ENCODE measurements around the gene PI4KB. TPM values are rescaled to one million over a fixed set of nuclear protein-coding genes. Genes with fewer than 3 reads are reported as not detected.

PI4KB gene
- total RNA-seq, 2 donors from 2014 or later, result 47.2 to 53.5 TPM

DNA sequence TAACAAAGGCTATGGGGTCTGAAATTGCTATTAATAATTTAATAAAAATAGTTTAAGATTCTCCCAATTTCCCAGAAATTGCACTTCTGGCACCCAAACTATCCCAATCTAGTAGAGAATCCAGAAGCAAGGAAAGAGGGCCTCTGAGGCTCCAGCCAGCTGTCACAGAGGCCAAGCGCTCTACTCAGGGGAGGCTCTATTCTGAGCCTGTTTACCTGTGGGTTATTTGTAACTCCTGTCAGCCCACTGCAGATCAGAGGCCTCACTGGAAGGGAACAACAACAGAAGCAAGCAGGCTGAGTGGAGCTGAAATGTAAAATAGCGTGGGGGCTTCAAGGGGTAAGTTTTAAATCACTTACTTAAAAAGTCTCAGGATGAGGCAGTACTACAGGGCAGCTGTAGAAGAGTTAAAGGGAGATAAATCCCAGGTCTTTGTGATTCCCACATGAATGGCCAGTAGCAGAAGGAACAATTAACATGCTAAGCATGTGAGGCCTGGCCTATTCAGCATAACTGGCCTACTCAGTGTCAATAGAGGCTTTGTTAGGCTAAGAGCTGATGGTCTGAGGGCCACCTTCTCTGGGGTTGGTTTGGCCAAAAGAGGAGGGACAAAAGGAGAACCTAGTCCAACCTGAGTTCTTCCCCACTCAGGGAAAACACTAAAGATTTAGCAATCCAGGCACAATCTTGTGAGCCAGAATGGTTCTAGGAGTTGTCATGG, 32.3 kb downstream of the PI4KB start:
- no peak for DNase-seq
- peaks cover 41% of the 10 kb centered on the region for H3K36me3 ChIP-seq
- H3K4me1 ChIP-seq, result no peaks in the 10 kb centered on the region
- TF ChIP-seq, protein P1, sequence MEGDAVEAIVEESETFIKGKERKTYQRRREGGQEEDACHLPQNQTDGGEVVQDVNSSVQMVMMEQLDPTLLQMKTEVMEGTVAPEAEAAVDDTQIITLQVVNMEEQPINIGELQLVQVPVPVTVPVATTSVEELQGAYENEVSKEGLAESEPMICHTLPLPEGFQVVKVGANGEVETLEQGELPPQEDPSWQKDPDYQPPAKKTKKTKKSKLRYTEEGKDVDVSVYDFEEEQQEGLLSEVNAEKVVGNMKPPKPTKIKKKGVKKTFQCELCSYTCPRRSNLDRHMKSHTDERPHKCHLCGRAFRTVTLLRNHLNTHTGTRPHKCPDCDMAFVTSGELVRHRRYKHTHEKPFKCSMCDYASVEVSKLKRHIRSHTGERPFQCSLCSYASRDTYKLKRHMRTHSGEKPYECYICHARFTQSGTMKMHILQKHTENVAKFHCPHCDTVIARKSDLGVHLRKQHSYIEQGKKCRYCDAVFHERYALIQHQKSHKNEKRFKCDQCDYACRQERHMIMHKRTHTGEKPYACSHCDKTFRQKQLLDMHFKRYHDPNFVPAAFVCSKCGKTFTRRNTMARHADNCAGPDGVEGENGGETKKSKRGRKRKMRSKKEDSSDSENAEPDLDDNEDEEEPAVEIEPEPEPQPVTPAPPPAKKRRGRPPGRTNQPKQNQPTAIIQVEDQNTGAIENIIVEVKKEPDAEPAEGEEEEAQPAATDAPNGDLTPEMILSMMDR (IDR thresholded peaks at IDR 0.05), result no peak
- no peaks in the 10 kb centered on the region for H3K9me3 ChIP-seq
- H3K4me3 ChIP-seq, result no peak overlapping the region
- H3K9ac ChIP-seq (ENCODE audit: low read depth in 2 of 2, low read length in 2 of 2), result no peak overlapping the region
- intact Hi-C loops (cut with DNase I), result no loop called here
- no peaks in the 10 kb centered on the region for H3K27me3 ChIP-seq
- no peak overlapping the region for H3K27ac ChIP-seq

DNA sequence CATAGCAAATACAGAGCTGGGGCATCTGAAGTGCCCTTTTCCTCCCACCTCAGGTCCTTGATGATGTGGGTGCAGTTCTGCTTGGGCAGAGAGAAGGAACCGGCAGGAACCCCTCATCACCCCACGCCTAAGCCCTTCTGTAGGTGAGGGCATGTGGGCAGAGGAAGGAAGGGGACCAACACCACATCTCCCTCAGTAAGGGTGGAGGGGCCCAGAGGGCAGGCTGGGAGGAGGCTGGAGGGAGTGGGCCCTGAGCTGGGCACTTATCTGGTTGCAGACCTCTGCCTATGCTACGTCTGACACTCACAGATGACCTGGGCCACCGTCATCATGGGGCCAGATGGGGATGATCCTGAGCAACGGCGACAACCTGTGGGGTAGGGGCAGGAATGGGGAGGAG, 34.1 kb downstream of the PI4KB start:
- no peak overlapping the region for H3K9ac ChIP-seq (ENCODE audit: low read depth in 2 of 2, low read length in 2 of 2)
- TF ChIP-seq, protein P1 (IDR thresholded peaks at IDR 0.05), result no peak
- DNase-seq, result no peak
- intact Hi-C loops (cut with DNase I), result no loop called here
- peaks cover 24% of the 10 kb centered on the region for H3K36me3 ChIP-seq
- H3K27me3 ChIP-seq, result no peaks in the 10 kb centered on the region
- no peaks in the 10 kb centered on the region for H3K4me1 ChIP-seq
- H3K9me3 ChIP-seq, result no peaks in the 10 kb centered on the region
- no peak overlapping the region for H3K27ac ChIP-seq
- H3K4me3 ChIP-seq, result no peak overlapping the region

DNA sequence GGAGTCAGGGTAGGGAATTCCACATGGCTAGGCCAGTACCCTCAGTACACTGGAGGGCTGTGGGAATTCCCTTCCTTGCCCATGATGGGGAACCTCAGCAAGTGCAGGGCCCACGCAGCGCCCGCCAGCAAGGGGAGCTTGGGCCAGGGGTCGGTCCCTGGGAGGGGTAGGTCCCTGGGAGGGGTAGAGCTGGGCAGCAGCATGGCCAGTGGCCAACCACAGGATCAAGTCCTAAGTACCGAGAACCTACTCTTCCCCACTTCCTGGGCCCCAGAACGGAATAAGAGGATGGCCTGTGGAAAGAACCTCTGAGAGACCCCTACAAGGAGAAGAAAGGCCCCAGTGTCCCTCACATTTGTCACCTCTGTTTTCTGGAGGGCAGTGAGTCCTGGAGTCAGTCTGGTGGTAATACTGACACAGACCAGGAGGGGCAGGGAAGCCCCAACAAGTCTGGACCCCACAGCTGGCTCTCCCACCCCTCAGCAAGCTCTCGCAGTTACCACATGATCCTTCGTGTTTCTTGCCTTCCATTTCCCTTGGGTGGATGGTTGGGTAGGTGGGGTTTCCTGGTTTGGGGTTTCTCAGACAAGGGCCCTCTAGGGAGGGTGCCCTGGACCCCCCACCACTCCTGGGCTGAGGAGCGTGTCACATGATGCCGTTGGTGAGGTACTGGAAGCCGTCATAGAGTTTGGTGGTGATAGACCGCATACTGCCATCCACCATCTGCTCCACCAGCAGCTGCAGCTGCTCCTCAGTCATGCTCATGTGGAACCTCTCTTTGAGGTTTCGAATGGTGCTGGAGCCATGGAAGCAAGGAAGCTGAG, 34.8 kb downstream of the PI4KB start:
- no peak overlapping the region for H3K27ac ChIP-seq
- TF ChIP-seq, protein P1 (IDR thresholded peaks at IDR 0.05), result no peak
- no peaks in the 10 kb centered on the region for H3K27me3 ChIP-seq
- H3K9me3 ChIP-seq, result no peaks in the 10 kb centered on the region
- no peak overlapping the region for H3K4me3 ChIP-seq
- no peak for DNase-seq
- peaks cover 26% of the 10 kb centered on the region for H3K36me3 ChIP-seq
- H3K4me1 ChIP-seq, result no peaks in the 10 kb centered on the region
- intact Hi-C loops (cut with DNase I), result no loop called here
- no peak overlapping the region for H3K9ac ChIP-seq (ENCODE audit: low read depth in 2 of 2, low read length in 2 of 2)

DNA sequence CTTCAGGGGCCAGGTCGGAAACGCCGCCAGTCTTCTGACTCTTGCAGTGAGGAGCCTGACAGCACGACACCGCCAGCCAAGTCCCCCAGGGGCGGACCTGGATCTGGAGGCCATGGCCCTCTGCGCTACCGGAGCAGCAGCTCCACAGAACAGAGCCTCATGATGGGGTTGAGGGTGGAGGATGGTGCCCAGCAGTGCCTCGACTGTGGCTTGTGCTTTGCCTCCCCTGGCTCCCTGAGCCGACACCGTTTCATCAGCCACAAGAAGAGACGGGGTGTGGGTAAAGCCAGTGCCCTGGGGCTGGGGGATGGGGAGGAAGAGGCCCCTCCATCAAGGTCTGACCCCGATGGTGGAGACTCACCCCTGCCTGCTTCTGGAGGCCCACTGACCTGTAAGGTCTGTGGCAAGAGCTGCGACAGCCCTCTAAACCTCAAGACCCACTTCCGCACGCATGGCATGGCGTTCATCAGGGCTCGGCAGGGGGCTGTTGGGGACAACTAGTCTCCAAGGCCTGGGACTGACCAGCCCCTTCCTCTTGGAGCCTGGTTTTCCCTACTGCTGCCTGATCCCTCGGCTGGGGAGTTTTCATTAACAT, 36.4 kb downstream of the PI4KB start:
- Histone ChIP-seq H3K27me3 (no peaks in the 10 kb centered on the region), H3K4me1 (no peaks in the 10 kb centered on the region), H3K36me3 (peaks cover 30% of the 10 kb centered on the region), H3K9ac (ENCODE audit: low read depth in 2 of 2, low read length in 2 of 2) (peak overlapping the region in 1 of 2 donors; percentile 47), H3K4me3 (no peak overlapping the region), H3K27ac (no peak overlapping the region), H3K9me3 (no peaks in the 10 kb centered on the region)
- TF ChIP-seq, protein P1 (IDR thresholded peaks at IDR 0.05), result no peak
- no peak for DNase-seq
- intact Hi-C loops (cut with DNase I), result no loop called here

DNA sequence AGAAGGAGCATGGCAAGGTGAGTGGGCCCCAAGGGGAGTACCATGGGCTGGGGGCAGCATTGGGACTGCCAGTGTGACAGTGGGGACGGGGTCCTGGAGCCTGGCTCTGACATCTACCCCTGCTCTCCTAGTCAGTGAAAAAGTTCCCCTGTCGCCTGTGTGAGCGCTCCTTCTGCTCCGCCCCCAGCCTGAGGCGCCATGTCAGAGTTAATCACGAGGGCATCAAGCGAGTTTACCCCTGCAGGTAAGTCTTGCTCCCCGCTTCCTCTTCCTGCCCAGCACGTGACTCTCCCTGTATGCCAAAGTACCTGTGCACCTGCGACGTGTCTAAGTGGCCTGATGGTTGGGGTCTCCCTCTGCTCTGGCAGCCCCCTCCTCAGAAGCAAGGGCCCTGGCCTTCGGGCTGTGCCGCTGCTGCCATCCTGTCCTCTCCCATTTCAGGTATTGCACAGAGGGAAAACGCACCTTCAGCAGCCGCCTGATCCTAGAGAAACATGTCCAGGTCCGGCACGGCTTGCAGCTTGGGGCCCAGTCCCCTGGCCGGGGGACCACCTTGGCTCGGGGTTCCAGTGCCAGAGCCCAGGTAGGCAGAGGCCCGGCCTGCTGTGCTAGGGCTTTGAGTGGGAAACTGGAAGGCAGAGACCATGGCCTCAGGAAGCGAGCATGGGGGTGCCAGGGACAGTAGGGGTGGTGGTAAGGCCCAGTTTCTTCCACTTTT, 37.1 kb downstream of the PI4KB start:
- TF ChIP-seq, protein P1 (IDR thresholded peaks at IDR 0.05), result no peak
- intact Hi-C loops (cut with DNase I), result no loop called here
- Histone ChIP-seq H3K27me3 (no peaks in the 10 kb centered on the region), H3K9ac (ENCODE audit: low read depth in 2 of 2, low read length in 2 of 2) (no peak overlapping the region), H3K27ac (no peak overlapping the region), H3K9me3 (no peaks in the 10 kb centered on the region), H3K4me1 (no peaks in the 10 kb centered on the region), H3K36me3 (peaks cover 30% of the 10 kb centered on the region), H3K4me3 (no peak overlapping the region)
- DNase-seq, result no peak
